ENCODE results near the gene ELAVL1. TPM values are rescaled to one million over a fixed set of nuclear protein-coding genes. Genes with fewer than 3 reads are reported as not detected.
"Not testable (repeated sequence)": the region's sequence is repeated elsewhere in the genome, so short reads cannot be mapped to it uniquely, and the experiment has no call there.

Gene ELAVL1
- total RNA-seq, 2 donors from 2014 or later, result 49.9 to 50.7 TPM

GRCh38 chr19:7955696-7956095 lies 49.7 kb downstream of the ELAVL1 start:
- no peak for DNase-seq (ENCODE audit: low spot score)
- intact Hi-C loops (cut with DNase I), result loop anchor here in 1 of 2 donors (10.0 kb wide), 1 partner anchor 199 kb away; no protein-coding TSS in a partner anchor

- DNase-seq (ENCODE audit: low spot score), result no peak
These were observed 51.9 kb downstream of the ELAVL1 start for GRCh38 chr19:7953576-7953975.

GRCh38 chr19:7953060-7953459 lies 52.4 kb downstream of the ELAVL1 start:
- DNase-seq (ENCODE audit: low spot score), result no peak
- intact Hi-C loops (cut with DNase I), result loop anchor here in 1 of 2 donors (10.0 kb wide), 1 partner anchor 202 kb away; no protein-coding TSS in a partner anchor

More at GRCh38 chr19:7953576-7953975, 51.9 kb downstream of the ELAVL1 start:
- intact Hi-C loops (cut with DNase I), result loop anchor here in 1 of 2 donors (10.0 kb wide), 1 partner anchor 201 kb away; no protein-coding TSS in a partner anchor

- DNase-seq (ENCODE audit: low spot score), result no peak
- intact Hi-C loops (cut with DNase I), result loop anchor here in 1 of 2 donors (5.0 kb wide), 1 partner anchor 309 kb away; no protein-coding TSS in a partner anchor
These were observed 57.5 kb downstream of the ELAVL1 start for GRCh38 chr19:7947939-7948338.

- peak; percentile 94 for DNase-seq (ENCODE audit: low spot score)
- intact Hi-C loops (cut with DNase I), result no loop called here
These were observed 61.2 kb downstream of the ELAVL1 start for GRCh38 chr19:7944177-7944761.

GRCh38 chr19:7943444-7944176 lies 61.8 kb downstream of the ELAVL1 start, which contains the start of gene TIMM44:
Gene TIMM44, minus strand, starts transcription at chr19:7943666. Its CDS starts 15 bp downstream, at chr19:7943651.
- intact Hi-C loops (cut with DNase I), result no loop called here
- peak; percentile 100 for DNase-seq (ENCODE audit: low spot score)

GRCh38 chr19:7942981-7943443 lies 62.4 kb downstream of the ELAVL1 start:
- intact Hi-C loops (cut with DNase I), result no loop called here

GRCh38 chr19:7941895-7942596 lies 63.4 kb downstream of the ELAVL1 start:
- intact Hi-C loops (cut with DNase I), result no loop called here
- no peak for DNase-seq (ENCODE audit: low spot score)

More at GRCh38 chr19:7942981-7943443, 62.4 kb downstream of the ELAVL1 start:
- DNase-seq (ENCODE audit: low spot score), result no peak

- intact Hi-C loops (cut with DNase I), result no loop called here
- no peak for DNase-seq (ENCODE audit: low spot score)
These were observed 64.6 kb downstream of the ELAVL1 start for GRCh38 chr19:7940841-7941240.

GRCh38 chr19:7934766-7935165 lies 70.7 kb downstream of the ELAVL1 start:
- DNase-seq (ENCODE audit: low spot score), result no peak
- intact Hi-C loops (cut with DNase I), result no loop called here

GRCh38 chr19:7933828-7934725 lies 71.4 kb downstream of the ELAVL1 start:
- no peak for DNase-seq (ENCODE audit: low spot score)
- intact Hi-C loops (cut with DNase I), result loop anchor here in 1 of 2 donors (2.0 kb wide), 1 partner anchor 263 kb away; no protein-coding TSS in a partner anchor

- no peak for DNase-seq (ENCODE audit: low spot score)
- intact Hi-C loops (cut with DNase I), result loop anchor here in 1 of 2 donors (2.0 kb wide), 1 partner anchor 263 kb away; no protein-coding TSS in a partner anchor
These were observed 72.0 kb downstream of the ELAVL1 start for GRCh38 chr19:7933411-7933810.

GRCh38 chr19:7932930-7933300 lies 72.5 kb downstream of the ELAVL1 start:
- no peak for DNase-seq (ENCODE audit: low spot score)
- intact Hi-C loops (cut with DNase I), result loop anchor here in 1 of 2 donors (2.0 kb wide), 1 partner anchor 262 kb away; no protein-coding TSS in a partner anchor

GRCh38 chr19:7932276-7932929 lies 73.0 kb downstream of the ELAVL1 start:
- intact Hi-C loops (cut with DNase I), result loop anchor here in 1 of 2 donors (2.0 kb wide), 1 partner anchor 262 kb away; no protein-coding TSS in a partner anchor
- DNase-seq (ENCODE audit: low spot score), result no peak

- intact Hi-C loops (cut with DNase I), result loop anchor here in 1 of 2 donors (2.0 kb wide), 1 partner anchor 261 kb away; no protein-coding TSS in a partner anchor
- no peak for DNase-seq (ENCODE audit: low spot score)
These were observed 74.0 kb downstream of the ELAVL1 start for GRCh38 chr19:7931221-7932061.

GRCh38 chr19:7930765-7931164 lies 74.7 kb downstream of the ELAVL1 start:
- intact Hi-C loops (cut with DNase I), result no loop called here
- no peak for DNase-seq (ENCODE audit: low spot score)

GRCh38 chr19:7930030-7930429 lies 75.4 kb downstream of the ELAVL1 start:
- intact Hi-C loops (cut with DNase I); DNase-seq (ENCODE audit: low spot score): not testable (repeated sequence)

All from posterior vena cava (tissue), 2 donors.